SH-SY5Y (cell line): ENCODE results near the gene COL9A2.

ENCODE experiments used
- GATA2 ChIP-seq: IDR thresholded peaks from 2 replicates; pipeline ENCODE4 v1.6.1; 2011; ENCODE audit warnings: mild to moderate bottlenecking, low read depth, low read length
- GATA3 ChIP-seq: IDR thresholded peaks from 2 replicates; pipeline ENCODE4 v1.6.1; 2011; ENCODE audit warnings: low read depth, mild to moderate bottlenecking, low read length, moderate library complexity

COL9A2 gene

GRCh38 chr1:40301541-40302299 is 15.4 kb downstream of the COL9A2 start:
- no peak for TF ChIP-seq GATA2
- TF ChIP-seq GATA3 = no peak

- no peak for TF ChIP-seq GATA2
- TF ChIP-seq GATA3 = no peak
Measured at GRCh38 chr1:40301066-40301465, 16.0 kb downstream of the COL9A2 start.

- no peak for TF ChIP-seq GATA2
- no peak for TF ChIP-seq GATA3
Measured at GRCh38 chr1:40300651-40301050, 16.4 kb downstream of the COL9A2 start.

- no peak for TF ChIP-seq GATA3
- TF ChIP-seq GATA2 = no peak
Measured at GRCh38 chr1:40300249-40300567, 16.9 kb downstream of the COL9A2 start.

GRCh38 chr1:40299366-40300248 is 17.5 kb downstream of the COL9A2 start:
- no peak for TF ChIP-seq GATA3

- TF ChIP-seq GATA3 (no peak), GATA2 (no peak)
Measured at GRCh38 chr1:40291293-40291692, 25.8 kb downstream of the COL9A2 start.

- no peak for TF ChIP-seq GATA3
- TF ChIP-seq GATA2 = no peak
Measured at GRCh38 chr1:40281853-40282252, 35.2 kb downstream of the COL9A2 start.

- no peak for TF ChIP-seq GATA2
- TF ChIP-seq GATA3 = no peak
Measured at GRCh38 chr1:40276122-40276521, 41.0 kb downstream of the COL9A2 start.

GRCh38 chr1:40274331-40274730 is 42.8 kb downstream of the COL9A2 start:
- no peak for TF ChIP-seq GATA2
- no peak for TF ChIP-seq GATA3

- TF ChIP-seq GATA3 (no peak), GATA2 (no peak)
Measured at GRCh38 chr1:40273547-40274166, 43.4 kb downstream of the COL9A2 start.

GRCh38 chr1:40272653-40273213 is 44.4 kb downstream of the COL9A2 start:
- TF ChIP-seq GATA3 (no peak), GATA2 (no peak)

GRCh38 chr1:40270152-40270834 is 46.8 kb downstream of the COL9A2 start:
- TF ChIP-seq GATA3 = no peak
- no peak for TF ChIP-seq GATA2

GRCh38 chr1:40268211-40268610 is 48.9 kb downstream of the COL9A2 start:
- TF ChIP-seq GATA3 (no peak), GATA2 (no peak)

- TF ChIP-seq GATA3 (no peak), GATA2 (no peak)
Measured at GRCh38 chr1:40267767-40268187, 49.3 kb downstream of the COL9A2 start.
